HepG2 (cell line): ENCODE results near the gene TUBG2. TPM values are rescaled to one million over a fixed set of nuclear protein-coding genes. Genes with fewer than 3 reads are reported as not detected.
A peak's percentile ranks its signal among the peaks of the same experiment; 100 is the strongest.

Experiments
- ARID5B ChIP-seq: IDR thresholded peaks from 2 replicates; pipeline ENCODE4 v1.4.0; 2020; ENCODE audit warnings: mild to moderate bottlenecking, missing genetic modification reagents
- BRD4 ChIP-seq: sonication (generic); formaldehyde crosslinking; IDR thresholded peaks from 2 replicates; pipeline ENCODE4 v1.4.0; 2020; ENCODE audit warnings: missing genetic modification reagents
- FUBP1 ChIP-seq: sonication (generic); formaldehyde crosslinking; IDR thresholded peaks from 2 replicates; pipeline ENCODE4 v1.5.1; 2020; ENCODE audit warnings: missing genetic modification reagents, mild to moderate bottlenecking, borderline replicate concordance
- GABPA ChIP-seq, 2 experiments: IDR thresholded peaks; 2 replicates each; pipeline ENCODE4 v1.6.1; 2011 to 2016; ENCODE audit warnings: low read depth in 2 of 2, low read length in 1 of 2, missing biosample characterization in 1 of 2, missing genetic modification characterization in 1 of 2
- HIC2 ChIP-seq: sonication (generic); formaldehyde crosslinking; IDR thresholded peaks from 2 replicates; pipeline ENCODE4 v1.9.0; 2022; ENCODE audit warnings: low read depth, missing genetic modification reagents
- IKZF5 ChIP-seq: IDR thresholded peaks from 2 replicates; pipeline ENCODE4 v1.6.1; 2018; ENCODE audit warnings: missing genetic modification reagents, mild to moderate bottlenecking, missing compliant biosample characterization
- KAT7 ChIP-seq: IDR thresholded peaks from 2 replicates; pipeline ENCODE4 v1.6.1; 2018; ENCODE audit warnings: borderline replicate concordance, missing compliant biosample characterization
- MIXL1 ChIP-seq: IDR thresholded peaks from 2 replicates; pipeline ENCODE4 v1.6.1; 2016
- NR3C1 ChIP-seq: sonication (generic); formaldehyde crosslinking; IDR thresholded peaks from 2 replicates; pipeline ENCODE4 v1.4.0; 2020; ENCODE audit warnings: missing genetic modification reagents
- PHF21A ChIP-seq: sonication (generic); formaldehyde crosslinking; IDR thresholded peaks from 2 replicates; pipeline ENCODE4 v1.5.0; 2020; ENCODE audit warnings: mild to moderate bottlenecking, missing genetic modification reagents
- SP2 ChIP-seq: sonication (generic); formaldehyde crosslinking; IDR thresholded peaks from 2 replicates; pipeline ENCODE4 v1.5.1; 2020; ENCODE audit warnings: mild to moderate bottlenecking, missing genetic modification reagents
- TFDP1 ChIP-seq: IDR thresholded peaks from 2 replicates; pipeline ENCODE4 v1.6.1; 2016; ENCODE audit warnings: missing compliant biosample characterization, missing genetic modification reagents, borderline replicate concordance
- ZBTB20 ChIP-seq: sonication (generic); formaldehyde crosslinking; IDR thresholded peaks from 2 replicates; pipeline ENCODE4 v1.8.1; 2023; ENCODE audit warnings: missing genetic modification reagents, low read depth, mild to moderate bottlenecking, borderline replicate concordance
- ZNF101 ChIP-seq: sonication (generic); formaldehyde crosslinking; IDR thresholded peaks from 2 replicates; pipeline ENCODE4 v1.4.0; 2020; ENCODE audit warnings: mild to moderate bottlenecking, low read depth, missing genetic modification reagents, borderline replicate concordance
- ZNF207 ChIP-seq: fragments of 450-650 bp; IDR thresholded peaks from 2 replicates; pipeline ENCODE4 v1.6.1; 2016; ENCODE audit warnings: antibody characterized with exemption, borderline replicate concordance
- ZNF432 ChIP-seq: sonication (generic); formaldehyde crosslinking; IDR thresholded peaks from 2 replicates; pipeline ENCODE4 v1.5.0; 2020; ENCODE audit warnings: missing genetic modification reagents, mild to moderate bottlenecking, borderline replicate concordance
- ZNF615 ChIP-seq: sonication (generic); formaldehyde crosslinking; IDR thresholded peaks from 2 replicates; pipeline ENCODE4 v1.5.0; 2020; ENCODE audit warnings: mild to moderate bottlenecking, missing genetic modification reagents, borderline replicate concordance
- polyA plus RNA-seq, 8 experiments: library from polyadenylated mRNA; depleted of rRNA in 3 of 8; stranded (reverse) in 7 of 8; unstranded in 1 of 8; fragments of >200 nt; fragmentation: Illumina TruSeq in 4 of 8; extraction: Trizol in 4 of 8; gene quantifications; 2 replicates each; pipeline versions ENCODE4 v1.2.1 to v1.2.3, GENCODE V29; 2011 to 2016; ENCODE audit warnings: low read depth in 4 of 8, missing spikeins in 1 of 8, mixed read lengths in 1 of 8; ENCODE audit not compliant: insufficient read depth in 1 of 8
- total RNA-seq, 5 experiments: library from RNA; depleted of rRNA; stranded (reverse); fragments of >200 nt; fragmentation: Illumina TruSeq; extraction: Trizol; gene quantifications; 2 replicates each; pipeline ENCODE4 v1.2.3, GENCODE V29; 2016; ENCODE audit warnings: low read depth in 1 of 5

The TUBG2 gene
- total and polyA plus RNA-seq, 2 of the 13 experiments (the other 11 are each of a cell fraction or from before 2014, with no cell fraction given) = 16.0 to 42.3 TPM

GRCh38 chr17:42659079-42659931 lies at the start of gene TUBG2 (continued):
- TF ChIP-seq TFDP1 (CRISPR knock-in tag) (no peak; the same call in 1 of the 2 replicates), ZNF432 (CRISPR knock-in tag) (no peak), IKZF5 (CRISPR knock-in tag) (no peak), PHF21A (peak; percentile 46; the same call in 1 of the 2 replicates), ZNF101 (no peak), ZNF615 (CRISPR knock-in tag) (no peak), NR3C1 (CRISPR knock-in tag) (0 out of 2 replicates have a peak, but pooled peaks have one; percentile 22), FUBP1 (CRISPR knock-in tag) (0 out of 2 replicates have a peak, but pooled peaks have one; percentile 3), KAT7 (CRISPR knock-in tag) (no peak), ZBTB20 (CRISPR knock-in tag) (peak; percentile 71; the same call in 1 of the 2 replicates), ZNF207 (no peak), HIC2 (CRISPR knock-in tag) (peak; percentile 82), SP2 (CRISPR knock-in tag) (no peak), BRD4 (peak; percentile 69), MIXL1 (peak; percentile 68; the same call in 1 of the 2 replicates), ARID5B (CRISPR knock-in tag) (peak; percentile 59; the same call in 1 of the 2 replicates), GABPA (IDR thresholded peaks at IDR 0.05; ENCODE audit: low read depth, low read length) (no peak), GABPA (CRISPR knock-in tag; IDR thresholded peaks at IDR 0.05; ENCODE audit: low read depth) (no peak)
